ENCODE data around the gene ZNF492.

DNA sequence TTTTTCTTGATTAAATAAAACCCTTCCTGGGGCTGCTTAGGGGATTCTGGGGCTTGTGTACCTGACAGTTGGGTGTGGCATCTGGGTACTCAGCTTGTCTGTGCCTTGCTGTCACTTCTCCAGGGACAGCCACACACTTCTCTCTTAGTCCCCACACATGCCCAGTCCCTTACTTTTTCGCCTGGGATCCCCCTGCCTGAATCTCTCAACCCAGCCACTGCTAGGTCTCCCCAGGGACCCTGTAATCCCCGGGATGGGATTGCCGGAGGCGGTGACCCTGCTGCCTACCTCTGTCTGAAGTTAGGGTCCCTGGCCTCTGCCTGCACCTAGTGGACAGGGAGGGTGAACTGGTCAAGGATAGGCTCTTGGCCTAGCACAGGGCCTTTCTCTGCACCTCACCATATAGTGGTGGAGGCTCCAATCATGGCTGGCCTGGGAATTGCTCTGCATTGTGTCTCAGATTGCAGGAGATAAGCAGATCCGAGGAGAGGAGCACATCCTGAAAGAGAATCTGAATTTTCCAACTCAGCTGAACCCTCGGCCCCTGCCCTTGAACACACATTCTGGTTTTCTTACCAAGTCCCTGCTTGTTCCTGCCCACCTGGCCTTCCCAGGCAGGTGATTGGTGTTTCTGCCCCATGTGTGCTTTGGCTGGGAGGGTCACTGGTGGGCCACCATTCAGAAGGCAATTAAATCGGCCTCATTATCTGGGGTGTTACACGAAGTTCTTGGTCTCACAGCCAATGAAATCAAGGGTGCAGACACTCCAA, 8.7 kb upstream of the ZNF492 start:
- TF ChIP-seq, protein P1, sequence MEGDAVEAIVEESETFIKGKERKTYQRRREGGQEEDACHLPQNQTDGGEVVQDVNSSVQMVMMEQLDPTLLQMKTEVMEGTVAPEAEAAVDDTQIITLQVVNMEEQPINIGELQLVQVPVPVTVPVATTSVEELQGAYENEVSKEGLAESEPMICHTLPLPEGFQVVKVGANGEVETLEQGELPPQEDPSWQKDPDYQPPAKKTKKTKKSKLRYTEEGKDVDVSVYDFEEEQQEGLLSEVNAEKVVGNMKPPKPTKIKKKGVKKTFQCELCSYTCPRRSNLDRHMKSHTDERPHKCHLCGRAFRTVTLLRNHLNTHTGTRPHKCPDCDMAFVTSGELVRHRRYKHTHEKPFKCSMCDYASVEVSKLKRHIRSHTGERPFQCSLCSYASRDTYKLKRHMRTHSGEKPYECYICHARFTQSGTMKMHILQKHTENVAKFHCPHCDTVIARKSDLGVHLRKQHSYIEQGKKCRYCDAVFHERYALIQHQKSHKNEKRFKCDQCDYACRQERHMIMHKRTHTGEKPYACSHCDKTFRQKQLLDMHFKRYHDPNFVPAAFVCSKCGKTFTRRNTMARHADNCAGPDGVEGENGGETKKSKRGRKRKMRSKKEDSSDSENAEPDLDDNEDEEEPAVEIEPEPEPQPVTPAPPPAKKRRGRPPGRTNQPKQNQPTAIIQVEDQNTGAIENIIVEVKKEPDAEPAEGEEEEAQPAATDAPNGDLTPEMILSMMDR (IDR thresholded peaks at IDR 0.05; ENCODE audit: poor library complexity, severe bottlenecking) = no peak
- no peak for TF ChIP-seq POLR2AphosphoS5 (IDR thresholded peaks at IDR 0.05)

Measured in neural cell (in vitro differentiated cells).